Measurements from ENCODE around the gene ZNF407.

DNA sequence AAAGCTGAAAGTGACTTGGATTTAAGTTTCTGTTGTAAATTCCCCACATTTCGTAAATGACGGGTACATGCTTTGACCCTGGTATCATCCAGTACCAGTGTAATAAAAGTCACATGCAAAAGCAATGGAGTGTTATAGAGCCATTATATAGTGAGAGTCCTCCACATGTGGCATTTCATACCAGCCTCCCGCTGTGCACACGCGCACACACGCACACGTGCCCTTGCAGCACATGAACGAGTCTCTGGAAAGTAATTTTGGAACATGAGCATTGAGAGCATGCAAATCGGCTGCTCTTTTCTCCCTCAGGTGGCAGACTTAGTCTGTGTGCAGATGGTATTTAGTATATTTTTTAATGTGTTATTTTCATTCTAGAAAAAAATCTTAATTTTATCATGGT lies 198.1 kb downstream of the ZNF407 start:
- TF ChIP-seq, protein P1, sequence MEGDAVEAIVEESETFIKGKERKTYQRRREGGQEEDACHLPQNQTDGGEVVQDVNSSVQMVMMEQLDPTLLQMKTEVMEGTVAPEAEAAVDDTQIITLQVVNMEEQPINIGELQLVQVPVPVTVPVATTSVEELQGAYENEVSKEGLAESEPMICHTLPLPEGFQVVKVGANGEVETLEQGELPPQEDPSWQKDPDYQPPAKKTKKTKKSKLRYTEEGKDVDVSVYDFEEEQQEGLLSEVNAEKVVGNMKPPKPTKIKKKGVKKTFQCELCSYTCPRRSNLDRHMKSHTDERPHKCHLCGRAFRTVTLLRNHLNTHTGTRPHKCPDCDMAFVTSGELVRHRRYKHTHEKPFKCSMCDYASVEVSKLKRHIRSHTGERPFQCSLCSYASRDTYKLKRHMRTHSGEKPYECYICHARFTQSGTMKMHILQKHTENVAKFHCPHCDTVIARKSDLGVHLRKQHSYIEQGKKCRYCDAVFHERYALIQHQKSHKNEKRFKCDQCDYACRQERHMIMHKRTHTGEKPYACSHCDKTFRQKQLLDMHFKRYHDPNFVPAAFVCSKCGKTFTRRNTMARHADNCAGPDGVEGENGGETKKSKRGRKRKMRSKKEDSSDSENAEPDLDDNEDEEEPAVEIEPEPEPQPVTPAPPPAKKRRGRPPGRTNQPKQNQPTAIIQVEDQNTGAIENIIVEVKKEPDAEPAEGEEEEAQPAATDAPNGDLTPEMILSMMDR (IDR thresholded peaks at IDR 0.05): no peak
- no peak for TF ChIP-seq EZH2 (IDR thresholded peaks at IDR 0.05)

Measured in neural progenitor cell (in vitro differentiated cells).